Measurements from ENCODE around the gene BRI3. TPM values are rescaled to one million over a fixed set of nuclear protein-coding genes. Genes with fewer than 3 reads are reported as not detected.

BRI3 gene
- total and polyA plus RNA-seq, 2 donors (not counting 1 experiment from before 2014, with no cell fraction given): 104 to 172 TPM

- Histone ChIP-seq H3K4me3 (replicated peaks in 1 of 4; ENCODE audit: control extremely low read depth in 1 of 4, insufficient read depth in 1 of 4, low read depth in 3 of 4, low read length in 4 of 4) (no peak overlapping the region), H3K9ac (ENCODE audit: insufficient read depth, low read length) (no peak overlapping the region), H3K4me1 (ENCODE audit: control insufficient read depth, extremely low read depth, insufficient read depth, low read length) (no peaks in the 10 kb centered on the region), H3K27ac (ENCODE audit: insufficient read depth, low read length) (no peak overlapping the region), H3K79me2 (ENCODE audit: control insufficient read depth, insufficient read depth, low read length) (peaks cover 25% of the 10 kb centered on the region), H2AFZ (ENCODE audit: low read length) (no peak overlapping the region), H4K20me1 (ENCODE audit: control insufficient read depth, extremely low read depth, insufficient read depth, low read length) (no peaks in the 10 kb centered on the region), H3K4me2 (ENCODE audit: extremely low read depth, insufficient read depth, low read length) (no peak overlapping the region), H3K9me3 (ENCODE audit: control insufficient read depth, insufficient read depth, low read depth, low read length) (no peaks in the 10 kb centered on the region), H3K27me3 (ENCODE audit: control insufficient read depth, insufficient read depth, low read length) (no peaks in the 10 kb centered on the region), H3K36me3 (ENCODE audit: control insufficient read depth, insufficient read depth, low read length) (peaks cover 7% of the 10 kb centered on the region)
- TF ChIP-seq CTCF (conservative IDR thresholded peaks at IDR 0.05 in 1 of 2, IDR thresholded peaks at IDR 0.05 in 1 of 2; ENCODE audit: low read depth in 1 of 2, low read length in 2 of 2): no peak
- TF ChIP-seq EZH2 (IDR thresholded peaks at IDR 0.05; ENCODE audit: low read length, missing control alignments): no peak
- no peak for DNase-seq (ENCODE audit: low read depth in 2 of 2)
Observed at GRCh38 chr7:98294326-98294725, 12.8 kb downstream of the BRI3 start.

- H2AFZ ChIP-seq (ENCODE audit: low read length): no peak overlapping the region
Observed at GRCh38 chr7:98294798-98295382, 13.4 kb downstream of the BRI3 start.

More at GRCh38 chr7:98294798-98295382, 13.4 kb downstream of the BRI3 start:
- peak; percentile 42 to 72 for TF ChIP-seq CTCF (conservative IDR thresholded peaks at IDR 0.05 in 1 of 2, IDR thresholded peaks at IDR 0.05 in 1 of 2; ENCODE audit: low read depth in 1 of 2, low read length in 2 of 2)
- TF ChIP-seq EZH2 (IDR thresholded peaks at IDR 0.05; ENCODE audit: low read length, missing control alignments): no peak
- Histone ChIP-seq H3K79me2 (ENCODE audit: control insufficient read depth, insufficient read depth, low read length) (peaks cover 20% of the 10 kb centered on the region), H3K4me2 (ENCODE audit: extremely low read depth, insufficient read depth, low read length) (no peak overlapping the region), H3K4me3 (replicated peaks in 1 of 4; ENCODE audit: control extremely low read depth in 1 of 4, insufficient read depth in 1 of 4, low read depth in 3 of 4, low read length in 4 of 4) (no peak overlapping the region), H3K4me1 (ENCODE audit: control insufficient read depth, extremely low read depth, insufficient read depth, low read length) (no peaks in the 10 kb centered on the region), H3K36me3 (ENCODE audit: control insufficient read depth, insufficient read depth, low read length) (peaks cover 7% of the 10 kb centered on the region), H3K9ac (ENCODE audit: insufficient read depth, low read length) (no peak overlapping the region), H4K20me1 (ENCODE audit: control insufficient read depth, extremely low read depth, insufficient read depth, low read length) (no peaks in the 10 kb centered on the region), H3K9me3 (ENCODE audit: control insufficient read depth, insufficient read depth, low read depth, low read length) (no peaks in the 10 kb centered on the region), H3K27me3 (ENCODE audit: control insufficient read depth, insufficient read depth, low read length) (no peaks in the 10 kb centered on the region), H3K27ac (ENCODE audit: insufficient read depth, low read length) (no peak overlapping the region)
- peak; percentile 31 to 44 for DNase-seq (ENCODE audit: low read depth in 2 of 2)
